MV-4-11 (cell line): ENCODE measurements around the gene PSMB7.

Source experiments
- DNase-seq: peaks from one replicate; lab custom pipeline; 2025; lab: John Stamatoyannopoulos, UW

PSMB7 gene

DNA sequence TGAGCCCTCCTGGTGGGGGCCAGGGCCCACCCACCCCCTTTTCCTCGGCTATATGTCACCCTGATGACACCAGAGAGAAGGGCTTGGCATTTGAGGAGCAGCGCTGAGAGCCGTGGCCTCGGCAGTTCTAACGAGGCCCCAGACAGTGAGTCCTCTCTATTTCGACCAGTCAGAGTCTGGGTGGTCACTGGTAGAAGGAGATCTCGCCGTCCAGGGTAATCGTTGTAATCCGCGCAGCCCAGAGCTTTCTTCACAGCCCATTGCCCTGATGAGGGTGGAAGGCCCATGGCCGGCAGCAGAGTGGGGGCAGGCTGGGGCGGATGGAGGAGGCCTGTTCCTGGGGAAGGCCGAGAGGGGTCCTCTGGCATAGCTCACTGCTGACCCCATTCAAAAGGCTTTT is 70.2 kb downstream of the PSMB7 start:
- DNase-seq, result no peak

- DNase-seq, result no peak
Observed at GRCh38 chr9:124344291-124345050, 70.8 kb downstream of the PSMB7 start.

DNA sequence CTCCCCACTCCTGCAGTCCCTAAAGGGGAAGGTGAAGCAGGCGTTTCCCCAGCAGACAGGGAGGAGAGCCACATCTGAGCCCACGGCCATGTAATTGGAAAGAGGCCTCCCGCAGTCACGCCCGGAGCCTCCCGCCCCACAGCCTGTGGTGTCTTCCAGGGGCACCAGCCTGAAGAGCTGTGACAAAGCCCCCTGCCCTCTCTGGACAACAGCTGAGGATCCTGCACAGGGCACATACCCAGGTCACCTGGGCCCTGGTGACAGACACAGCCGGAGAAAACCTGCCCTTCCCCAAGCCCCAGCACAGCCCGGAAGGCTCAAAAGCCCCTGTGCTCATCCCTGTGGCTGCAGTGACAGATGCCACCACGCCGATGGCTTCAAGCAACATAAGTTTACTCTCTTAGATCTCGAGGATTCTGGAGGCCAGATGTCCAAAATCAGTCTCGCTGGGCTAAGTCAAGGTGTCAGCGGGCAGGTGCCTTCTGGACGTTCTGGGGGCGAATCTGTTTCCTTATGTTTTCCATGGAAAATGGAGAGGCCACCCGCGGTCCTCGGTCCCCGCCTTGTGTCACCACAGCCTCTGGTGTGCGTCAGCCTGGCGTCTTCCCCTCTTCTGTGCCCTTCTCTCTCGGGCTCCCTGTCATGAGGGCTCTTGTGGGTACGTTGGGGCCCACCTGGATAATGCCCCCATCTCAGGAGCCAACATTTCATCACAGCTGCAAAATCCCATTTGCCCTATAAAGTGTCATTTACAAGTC is 71.5 kb downstream of the PSMB7 start:
- DNase-seq, result no peak

GRCh38 chr9:124342776-124343485 is 72.3 kb downstream of the PSMB7 start:
- DNase-seq, result no peak

DNA sequence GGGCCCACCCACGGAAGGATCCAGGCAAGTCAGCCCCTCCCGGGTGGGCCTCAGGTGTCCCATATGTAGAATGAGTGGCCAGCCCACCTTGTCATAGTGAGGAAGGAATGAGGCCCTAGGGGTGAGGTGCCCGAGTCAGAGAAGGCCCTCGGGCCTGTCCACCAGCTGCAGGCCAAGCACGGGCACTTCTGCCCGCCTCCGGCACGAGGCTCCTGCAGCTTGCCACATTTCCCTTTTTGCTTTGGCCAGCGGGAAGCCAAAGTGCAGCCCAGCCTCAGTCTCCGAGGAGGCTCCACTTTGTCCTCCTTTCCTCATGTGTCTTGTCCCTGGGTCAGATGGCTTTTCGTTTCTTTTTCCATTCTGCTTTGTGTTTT is 72.9 kb downstream of the PSMB7 start:
- DNase-seq, result no peak

GRCh38 chr9:124341455-124342170 is 73.6 kb downstream of the PSMB7 start:
- DNase-seq, result no peak

DNA sequence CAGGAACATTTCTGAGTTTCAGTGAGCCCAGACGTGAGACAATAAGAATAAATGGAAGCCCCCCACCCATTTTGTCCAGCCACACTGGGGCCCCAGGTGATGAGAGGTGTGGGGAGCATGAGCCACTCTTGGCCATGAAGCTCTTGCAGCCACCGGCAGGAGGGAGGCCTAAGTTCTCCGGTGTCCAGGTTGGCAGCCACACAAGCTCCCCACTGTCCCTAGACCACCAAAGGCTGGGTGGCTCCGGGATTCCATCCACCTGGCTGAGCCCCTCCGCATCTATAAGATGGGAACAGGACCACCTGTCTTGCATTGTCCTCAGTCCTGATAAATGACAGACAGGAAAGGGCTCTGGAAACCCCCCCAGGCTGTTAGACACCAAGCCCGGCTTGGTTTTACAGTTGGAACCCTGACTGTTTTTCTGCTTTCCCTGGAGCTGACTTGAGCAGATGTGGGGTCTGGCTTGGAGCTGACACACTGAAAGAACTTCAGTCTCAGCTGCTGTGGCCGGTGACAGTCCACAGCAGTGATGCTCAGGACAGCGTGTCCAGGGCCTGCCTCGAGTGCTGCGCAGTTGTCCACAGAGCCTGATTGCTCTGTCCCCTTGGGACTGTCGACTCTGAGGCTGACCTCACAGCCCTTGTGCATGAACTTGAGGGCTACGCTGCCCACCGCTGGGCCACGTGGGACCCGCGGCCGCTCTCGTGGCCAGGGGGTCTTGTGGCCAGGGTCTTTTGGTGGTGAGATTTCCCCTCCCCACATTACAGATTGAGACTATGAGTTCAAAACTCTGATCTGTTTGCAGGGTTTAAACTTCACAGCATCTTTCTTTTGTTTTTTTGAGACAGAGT is 74.8 kb downstream of the PSMB7 start:
- DNase-seq, result no peak

DNA sequence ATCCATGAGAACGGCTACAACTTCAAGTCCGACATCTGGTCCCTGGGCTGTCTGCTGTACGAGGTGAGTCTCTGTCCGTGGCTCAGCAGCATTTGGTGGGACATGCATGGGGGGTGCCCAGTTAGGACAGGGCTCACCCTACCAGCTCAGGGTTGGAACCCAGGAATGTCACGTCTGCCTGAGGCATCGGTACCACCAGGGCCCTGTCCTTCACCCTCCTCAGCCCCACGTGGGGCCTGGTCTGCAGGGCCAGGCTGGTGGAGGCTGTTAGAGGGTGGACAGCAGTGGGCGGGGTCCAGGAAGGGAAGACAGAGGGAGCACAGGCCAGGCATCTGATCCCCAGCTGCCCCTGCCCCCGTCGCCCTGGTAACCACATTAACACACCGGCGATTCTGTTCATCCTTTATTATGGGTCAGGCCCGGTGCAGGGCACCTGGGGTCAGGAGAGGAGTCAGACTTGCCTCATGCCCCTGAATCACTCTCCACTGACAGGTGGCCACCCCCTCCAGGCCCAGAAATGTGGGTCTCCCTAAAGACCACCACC is 75.6 kb downstream of the PSMB7 start:
- DNase-seq, result no peak

DNA sequence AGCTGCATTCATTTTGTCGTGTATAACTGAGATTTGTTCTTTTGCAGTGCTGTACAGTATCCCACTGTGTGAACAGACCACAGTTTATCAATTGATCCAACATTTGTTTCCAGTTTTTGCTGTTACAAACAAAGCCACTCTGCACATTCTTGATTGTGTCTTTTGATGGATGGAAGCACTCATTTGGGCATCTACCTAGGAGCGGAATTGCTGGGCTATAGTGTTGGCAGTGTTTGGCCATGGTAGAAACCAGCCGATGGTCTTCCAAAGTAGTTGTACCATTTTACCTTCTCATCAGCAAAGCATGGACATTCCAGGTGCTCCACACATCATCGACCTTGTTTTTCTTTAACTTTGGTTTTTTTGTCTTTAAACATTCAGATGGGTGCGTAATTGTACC is 77.7 kb downstream of the PSMB7 start:
- no peak for DNase-seq

DNA sequence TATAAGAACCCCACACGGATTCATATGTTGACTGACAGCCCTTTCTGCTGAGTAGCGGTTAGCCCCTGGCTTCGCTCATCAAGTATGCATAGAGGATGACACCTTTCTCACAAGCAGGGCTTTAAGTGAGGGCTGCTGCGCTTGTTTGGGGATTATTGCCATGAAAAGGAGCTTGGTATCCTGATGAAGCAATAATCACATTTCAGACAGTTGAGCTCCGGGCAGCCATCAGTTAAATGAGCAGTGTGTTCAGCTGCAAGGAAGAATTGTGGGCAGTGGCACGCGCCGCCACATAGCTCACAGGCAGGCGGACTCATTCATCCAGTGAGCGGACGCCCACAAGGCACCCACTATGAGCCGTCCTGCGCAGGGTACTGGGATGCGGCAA is 79.9 kb downstream of the PSMB7 start:
- DNase-seq, result no peak

- no peak for DNase-seq
Observed at GRCh38 chr9:124334568-124335319, 80.5 kb downstream of the PSMB7 start.

DNA sequence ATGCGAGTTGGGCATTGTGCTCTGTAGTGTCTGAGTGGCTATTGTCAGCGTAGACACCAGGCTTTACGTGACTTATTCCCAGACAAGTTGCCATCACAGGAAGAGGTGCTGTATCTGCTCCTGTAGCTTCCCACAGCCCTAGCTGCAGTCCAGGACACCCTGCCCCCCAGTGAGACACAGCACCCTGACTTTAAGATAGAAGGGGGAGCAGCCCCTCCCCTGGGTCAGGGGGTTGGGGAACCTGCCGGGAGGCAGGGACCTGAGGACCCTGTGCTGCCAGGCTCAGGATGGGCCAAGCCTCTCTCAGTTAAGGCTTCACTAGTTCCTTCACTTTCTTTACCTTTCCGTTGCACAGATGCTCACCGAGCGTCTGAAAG is 82.1 kb downstream of the PSMB7 start:
- no peak for DNase-seq

DNA sequence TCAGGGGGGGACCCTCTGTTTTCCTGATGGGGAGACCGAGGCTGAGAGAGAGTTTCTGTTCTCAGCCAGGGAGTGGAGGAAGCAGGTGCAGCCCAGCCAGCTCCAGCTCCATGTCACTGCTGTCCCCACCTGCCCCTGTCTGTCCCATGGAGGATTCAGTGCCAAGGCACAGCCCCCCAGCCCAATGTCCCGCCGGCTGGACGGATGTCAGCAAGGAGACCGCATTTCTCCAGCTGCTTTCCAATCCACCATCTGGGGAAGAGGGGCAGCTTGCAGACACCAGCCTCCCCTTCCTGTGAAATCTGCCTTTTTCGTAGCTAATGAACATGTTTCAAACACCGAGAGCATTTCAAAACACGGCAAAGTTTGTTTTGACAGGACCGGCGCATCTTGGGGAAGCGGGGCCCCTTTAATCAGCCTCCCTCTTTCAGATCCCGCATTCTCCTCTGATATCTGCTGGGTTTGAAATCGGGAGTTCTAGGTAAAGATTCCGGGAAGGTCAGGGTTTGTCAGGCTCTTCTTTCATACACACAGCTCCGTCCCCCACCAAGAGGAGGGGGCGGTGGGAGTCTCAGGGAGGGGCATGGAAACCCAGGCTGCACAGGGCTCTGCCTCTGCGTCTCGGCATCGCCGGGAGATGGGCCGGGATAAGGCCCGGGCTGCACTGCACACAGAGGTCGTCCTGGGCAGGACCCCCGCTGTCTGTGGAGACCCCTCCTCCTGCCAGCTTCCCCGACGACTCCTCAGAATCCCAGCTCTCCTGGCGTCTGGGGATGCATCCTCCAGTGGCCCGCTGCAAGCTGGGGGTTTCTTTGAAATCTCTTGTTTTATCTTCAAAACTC is 82.7 kb downstream of the PSMB7 start:
- no peak for DNase-seq

DNA sequence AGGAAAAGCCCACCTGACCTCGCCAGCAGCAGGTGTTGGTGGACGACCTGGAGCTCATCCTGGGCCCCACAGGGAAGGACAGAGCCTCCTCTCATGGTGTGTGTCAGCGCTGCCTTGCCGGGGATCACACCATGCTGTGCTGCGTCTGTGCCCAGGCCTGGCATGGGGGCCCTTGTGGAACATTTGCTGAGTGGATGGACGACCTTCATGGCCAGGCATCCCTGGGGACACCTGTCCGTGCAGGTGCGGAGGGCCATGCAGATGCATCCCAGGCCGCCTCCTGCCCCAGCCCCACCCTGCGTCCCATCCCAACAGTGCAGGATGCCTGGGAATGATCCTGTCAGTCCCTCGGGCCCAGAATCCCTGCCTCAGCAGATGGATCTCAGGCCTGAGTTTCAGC is 83.7 kb downstream of the PSMB7 start:
- DNase-seq, result no peak

DNA sequence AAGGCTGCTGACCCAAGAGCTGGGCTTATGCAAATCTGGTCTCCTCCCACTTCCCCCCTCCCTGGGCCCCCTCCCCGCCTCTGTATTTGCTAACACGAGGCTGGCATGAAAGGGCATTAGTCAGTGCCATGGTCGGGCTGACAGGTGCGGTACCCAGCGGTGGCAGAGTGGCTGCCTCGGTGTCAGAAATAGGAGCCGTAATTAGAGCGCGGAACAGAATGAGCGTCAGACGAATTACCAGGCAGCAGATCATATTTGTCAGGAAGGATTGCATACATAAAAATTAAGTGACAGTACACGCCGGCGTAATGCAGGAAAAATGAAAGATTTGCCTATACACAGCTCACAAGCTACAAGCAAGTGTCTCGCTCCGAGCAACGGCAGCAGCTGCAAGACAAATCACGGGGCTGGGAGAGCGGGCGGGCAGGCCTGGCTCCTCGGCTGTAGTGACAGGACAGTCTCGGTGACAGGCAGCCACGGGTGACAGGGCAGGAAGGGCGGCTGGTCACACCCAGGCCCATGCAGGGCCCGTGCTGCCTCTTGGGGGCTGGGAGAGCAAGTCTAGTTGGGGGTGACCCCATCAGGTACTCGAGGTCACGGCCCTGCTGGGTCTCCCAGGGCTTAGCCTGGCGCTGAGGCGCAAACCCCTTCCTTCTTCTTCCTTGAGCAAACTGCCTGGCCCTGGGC is 85.1 kb downstream of the PSMB7 start:
- no peak for DNase-seq

DNA sequence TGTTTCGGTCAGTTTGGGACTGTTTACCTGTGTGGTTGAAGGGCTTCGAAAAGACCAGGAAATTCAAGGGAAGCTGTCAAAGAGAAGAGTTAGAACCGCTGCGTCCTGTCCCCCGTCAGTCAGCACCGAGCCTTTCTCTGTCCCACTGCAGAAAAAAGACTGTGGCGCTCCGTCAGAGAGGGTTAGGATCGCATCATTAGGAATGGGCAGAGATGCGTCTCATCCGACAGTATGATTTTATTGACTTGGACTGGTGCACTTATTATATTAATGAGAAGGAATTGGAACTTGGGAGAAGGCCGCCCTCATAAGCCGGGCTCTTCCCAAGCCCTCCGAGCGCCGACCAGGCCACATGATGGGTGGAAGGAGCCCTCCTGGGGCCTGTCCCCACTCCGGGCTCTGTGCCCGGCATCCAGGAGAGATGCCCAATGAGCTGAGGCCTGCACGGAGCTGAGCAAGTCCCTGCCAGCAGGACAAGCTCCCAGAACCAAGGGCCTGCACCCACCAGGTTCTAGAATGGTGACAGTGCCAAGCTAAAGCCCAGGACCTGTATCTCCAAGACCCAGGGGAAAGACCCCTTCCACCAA is 85.9 kb downstream of the PSMB7 start:
- no peak for DNase-seq

DNA sequence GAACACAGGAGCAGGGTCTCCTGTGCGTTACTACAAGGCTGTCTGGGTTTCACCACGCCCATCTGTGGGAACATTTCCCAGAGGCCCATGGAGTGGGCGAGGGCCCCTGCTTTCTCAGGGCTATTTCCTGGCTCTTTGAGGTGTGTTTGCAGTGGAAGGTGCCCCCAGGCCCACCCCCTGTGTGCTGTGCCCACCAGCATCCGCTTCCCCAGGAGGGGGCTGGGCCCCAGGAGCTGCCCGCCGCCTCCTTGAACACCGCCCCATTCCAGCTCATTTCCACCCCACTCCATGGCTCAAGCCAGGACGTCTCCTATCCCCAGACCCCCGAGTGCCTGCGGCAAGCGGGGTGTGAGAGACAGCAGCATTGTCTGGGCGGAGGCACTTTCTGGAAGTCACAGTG is 87.0 kb downstream of the PSMB7 start:
- no peak for DNase-seq

GRCh38 chr9:124327491-124327890 is 87.8 kb downstream of the PSMB7 start:
- DNase-seq, result no peak

GRCh38 chr9:124326378-124326777 is 88.9 kb downstream of the PSMB7 start:
- DNase-seq, result no peak
